ENCODE data around the gene SYCE1L.

DNA sequence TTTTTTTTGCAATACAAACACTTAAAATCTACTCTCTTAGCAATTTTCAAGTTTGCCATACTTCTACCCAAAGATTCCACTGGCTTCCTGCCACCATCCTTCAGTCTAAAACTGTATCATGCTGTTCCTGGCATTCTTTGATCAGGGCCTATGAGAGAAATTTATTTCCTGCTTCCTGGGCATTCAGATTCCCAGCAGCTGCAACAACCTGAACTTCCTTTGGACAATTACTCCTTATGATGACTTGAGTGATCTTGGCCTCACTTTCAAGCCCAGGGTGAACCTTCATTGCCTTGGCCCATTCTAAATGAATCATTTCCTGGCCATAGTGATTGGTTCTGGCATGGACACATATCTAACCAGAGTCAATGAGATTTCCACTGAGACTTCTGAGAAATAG is 26.3 kb upstream of the SYCE1L start:
- no peak for TF ChIP-seq POLR2A (IDR thresholded peaks at IDR 0.05; ENCODE audit: low read depth, low read length)
- no peak for TF ChIP-seq POU2F2 (IDR thresholded peaks at IDR 0.05; ENCODE audit: low read depth, low read length)
- TF ChIP-seq POLR2AphosphoS5 (IDR thresholded peaks at IDR 0.05; ENCODE audit: low read depth, low read length), result no peak
